GM18951 (cell line): Measurements from ENCODE around the gene LRCH1.

Experiments used
- POLR2A ChIP-seq: IDR thresholded peaks from 4 replicates; pipeline ENCODE4 v1.6.1; 2011; ENCODE audit warnings: mild to moderate bottlenecking; ENCODE audit not compliant: insufficient read length, insufficient read depth; ENCODE audit errors: extremely low read depth
- in situ Hi-C: fragments of 300-500 bp; cut with MboI; formaldehyde crosslinking; loops from one replicate; pipeline ENCODE4 v1.12.0; 2022; ENCODE audit warnings: low sequenced_read_pairs, mixed read lengths, inconsistent platforms; ENCODE audit not compliant: unreplicated experiment

Gene LRCH1

DNA sequence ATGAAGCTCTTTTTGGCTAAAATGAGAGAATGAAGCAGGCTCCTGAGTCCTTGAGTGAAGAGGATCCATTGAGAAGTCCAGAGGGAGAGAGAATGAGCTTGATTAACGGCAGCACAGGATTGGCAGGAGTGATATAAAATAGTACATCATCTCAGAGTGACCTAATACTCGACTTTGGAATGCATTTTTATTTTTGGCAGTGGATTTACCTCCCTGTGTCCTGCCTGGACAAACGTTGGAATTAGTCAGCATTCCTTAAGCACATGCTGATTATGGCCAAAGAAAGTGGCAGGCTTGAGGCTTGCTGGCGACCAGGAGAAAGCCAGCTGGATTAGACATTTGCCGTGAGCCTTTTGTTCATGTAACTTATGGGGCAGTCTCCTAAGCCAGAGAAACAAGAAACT lies 22.9 kb downstream of the LRCH1 start:
- no peak for TF ChIP-seq POLR2A

GRCh38 chr13:46576762-46577161 lies 23.8 kb downstream of the LRCH1 start:
- no peak for TF ChIP-seq POLR2A
- in situ Hi-C loops, result no loop called here

More for the DNA sequence above, 22.9 kb downstream of the LRCH1 start:
- in situ Hi-C loops, result no loop called here

GRCh38 chr13:46577696-46578589 lies 25.0 kb downstream of the LRCH1 start:
- no peak for TF ChIP-seq POLR2A
- in situ Hi-C loops, result no loop called here

GRCh38 chr13:46578590-46578975 lies 25.6 kb downstream of the LRCH1 start:
- TF ChIP-seq POLR2A, result no peak
- in situ Hi-C loops, result no loop called here

- in situ Hi-C loops, result no loop called here
- no peak for TF ChIP-seq POLR2A
These were observed 27.4 kb downstream of the LRCH1 start for GRCh38 chr13:46580362-46580839.

DNA sequence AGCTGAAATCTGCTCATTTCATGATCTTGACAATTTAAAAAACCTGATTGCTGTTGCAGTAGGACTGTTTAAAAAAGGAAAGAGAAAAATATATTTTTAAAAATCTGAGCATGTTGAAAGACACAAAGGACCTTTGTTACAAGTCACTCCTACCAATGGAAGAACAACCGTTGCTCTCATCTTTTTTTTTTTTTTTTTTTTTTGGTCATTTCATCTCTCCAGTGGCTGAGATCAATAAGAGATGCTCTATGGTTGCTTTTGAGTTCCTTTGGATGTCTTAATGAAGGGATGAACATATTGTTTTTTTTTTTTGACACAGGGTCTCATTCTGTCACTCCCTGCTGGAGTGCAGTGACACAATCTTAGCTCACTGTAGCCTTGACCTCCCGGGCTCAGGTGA lies 29.2 kb downstream of the LRCH1 start:
- TF ChIP-seq POLR2A, result no peak
- in situ Hi-C loops, result no loop called here

GRCh38 chr13:46586751-46587514 lies 34.0 kb downstream of the LRCH1 start:
- no peak for TF ChIP-seq POLR2A
- in situ Hi-C loops, result no loop called here

DNA sequence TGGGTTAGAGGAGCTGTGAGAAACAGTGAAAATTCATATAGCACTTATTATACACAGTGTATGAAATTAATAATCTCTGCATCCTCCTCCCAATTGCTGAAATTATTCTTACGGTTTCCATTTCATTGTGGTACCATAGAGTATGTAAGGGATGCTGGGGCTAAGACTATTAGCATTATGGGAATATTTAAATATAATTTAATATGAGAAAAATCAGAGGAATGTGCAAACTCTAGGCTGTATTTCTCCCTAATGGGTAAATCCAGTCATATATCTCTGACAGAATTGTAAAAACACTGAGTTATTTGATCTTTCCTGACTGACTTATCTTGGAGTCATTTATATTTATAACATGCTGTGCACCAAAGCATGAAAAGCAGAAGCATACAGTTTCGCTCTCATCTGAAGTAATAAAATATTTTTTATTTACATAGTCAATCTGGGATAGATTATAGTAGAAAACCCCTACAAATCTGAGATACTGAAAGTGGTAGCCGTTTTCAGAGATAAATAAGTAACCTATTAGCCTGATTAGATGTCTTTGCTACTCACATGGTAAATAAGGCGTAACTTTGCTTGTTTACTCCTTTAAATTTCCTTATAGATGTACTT lies 34.9 kb downstream of the LRCH1 start:
- TF ChIP-seq POLR2A, result no peak
- in situ Hi-C loops, result no loop called here

DNA sequence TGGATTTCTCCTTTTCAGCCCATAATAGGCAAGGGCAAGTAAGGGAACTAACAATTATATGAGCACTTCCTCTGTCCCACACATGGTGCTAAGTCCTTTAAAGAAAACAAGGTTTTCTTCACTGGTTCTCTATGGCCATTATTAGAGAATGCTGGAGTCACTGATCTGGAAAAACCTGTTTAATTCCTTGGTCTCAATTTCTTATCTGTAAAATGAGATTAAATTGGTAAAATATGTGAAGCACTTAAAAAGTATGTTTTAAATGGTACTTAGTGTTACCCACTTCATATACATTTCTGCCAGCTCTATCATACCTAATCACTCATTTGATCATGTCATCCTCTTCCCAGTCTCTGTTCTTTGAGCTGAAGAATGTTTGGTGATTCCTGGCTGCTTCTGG lies 39.4 kb downstream of the LRCH1 start:
- no peak for TF ChIP-seq POLR2A
- in situ Hi-C loops, result no loop called here

- in situ Hi-C loops, result no loop called here
- TF ChIP-seq POLR2A, result no peak
These were observed 40.4 kb downstream of the LRCH1 start for GRCh38 chr13:46593398-46593797.

DNA sequence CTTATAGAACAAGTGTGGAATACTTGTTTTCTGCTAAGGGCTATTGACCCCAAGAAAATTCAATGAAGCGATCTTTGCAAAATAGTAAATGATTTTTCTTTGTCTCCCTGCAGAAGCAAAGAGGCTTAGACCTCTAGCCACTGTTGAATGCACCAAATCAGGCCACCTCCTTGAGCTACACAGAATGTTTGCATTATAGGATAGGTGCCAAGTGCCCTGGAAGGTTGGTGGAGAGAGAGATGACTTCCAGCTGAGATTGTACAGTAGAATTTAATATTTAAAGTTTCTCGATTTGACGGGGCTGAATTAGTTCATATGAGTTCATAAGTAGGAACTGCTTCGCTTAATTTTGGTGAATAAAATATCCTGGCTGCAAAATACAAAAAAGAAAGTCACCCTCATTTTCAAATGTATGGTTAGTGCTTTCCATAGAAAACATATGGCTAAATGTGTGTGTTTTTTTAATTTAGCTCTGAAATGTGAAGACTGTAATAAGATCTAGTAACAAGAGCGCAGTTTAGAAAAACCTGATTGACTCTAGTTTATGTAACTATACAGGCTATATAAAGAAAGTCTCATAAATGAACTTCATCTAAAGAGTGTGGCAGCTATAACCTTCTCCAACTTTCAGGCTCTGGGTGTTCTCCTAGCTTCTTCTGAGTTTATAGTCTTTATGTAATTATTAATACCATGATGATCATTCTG lies 41.6 kb downstream of the LRCH1 start:
- in situ Hi-C loops, result no loop called here
- TF ChIP-seq POLR2A, result no peak

GRCh38 chr13:46595136-46595884 lies 42.3 kb downstream of the LRCH1 start:
- no peak for TF ChIP-seq POLR2A
- in situ Hi-C loops, result no loop called here
